Epithelial cell of proximal tubule (primary cell): Measurements from ENCODE around the gene B9D1. TPM values are rescaled to one million over a fixed set of nuclear protein-coding genes. Genes with fewer than 3 reads are reported as not detected.

Experiments
- DNase-seq: peaks from one replicate; pipeline ENCODE4 v3.0.0-alpha.2; 2011; ENCODE audit warnings: low read depth
- H3K4me3 ChIP-seq: 2 replicates; pipeline ENCODE4 v1.5.1; 2011; ENCODE audit warnings: low read depth, mild to moderate bottlenecking, low read length
- CTCF ChIP-seq: conservative IDR thresholded peaks from 2 replicates; pipeline ENCODE4 v1.5.1; 2012; ENCODE audit warnings: low read depth, mild to moderate bottlenecking, low read length
- total RNA-seq: library from RNA; depleted of rRNA; stranded (reverse); fragments of >200 nt; gene quantifications from 2 replicates; pipeline ENCODE4 v1.2.3, GENCODE V29; 2015

The B9D1 gene
- total RNA-seq, 1 donor from 2014 or later = 44.2 TPM

DNA sequence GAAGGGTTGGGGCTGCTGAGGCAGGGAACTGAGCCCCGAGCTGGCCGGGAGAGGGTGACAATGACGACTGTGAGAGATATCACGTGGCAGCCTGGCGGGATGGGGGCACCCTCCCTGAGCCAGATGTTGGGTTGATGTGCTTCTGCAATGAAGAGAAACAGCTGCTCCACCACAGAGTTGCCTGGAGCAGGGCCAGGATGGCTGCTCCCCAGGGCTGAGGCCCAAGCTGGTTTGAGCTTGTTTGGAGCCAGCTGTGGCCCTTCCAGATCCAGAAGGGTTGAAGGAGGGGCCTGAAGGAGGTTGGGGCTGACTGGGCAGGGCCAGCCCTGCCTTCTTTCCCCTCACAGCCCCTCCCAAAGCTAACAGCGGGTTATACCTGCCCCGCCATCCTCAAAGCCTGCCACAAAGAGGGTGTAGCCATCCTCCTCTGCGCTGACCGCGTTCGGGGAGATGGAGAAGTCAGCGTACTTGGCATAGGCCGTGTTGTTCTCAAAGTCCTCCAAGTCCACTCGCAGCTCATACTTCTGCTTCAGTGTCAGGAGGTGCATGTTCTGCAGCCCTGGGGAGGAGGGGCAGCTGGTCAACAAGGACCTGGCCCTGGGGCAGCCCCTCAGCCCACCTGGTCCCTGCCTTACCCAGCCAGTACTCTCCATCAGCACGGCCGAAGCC is 22.3 kb upstream of the B9D1 start:
- DNase-seq = no peak
- no peak for TF ChIP-seq CTCF
- H3K4me3 ChIP-seq = no peak overlapping the region

- no peak overlapping the region for H3K4me3 ChIP-seq
- TF ChIP-seq CTCF = no peak
- no peak for DNase-seq
These were observed 21.4 kb upstream of the B9D1 start for GRCh38 chr17:19383681-19384470.

DNA sequence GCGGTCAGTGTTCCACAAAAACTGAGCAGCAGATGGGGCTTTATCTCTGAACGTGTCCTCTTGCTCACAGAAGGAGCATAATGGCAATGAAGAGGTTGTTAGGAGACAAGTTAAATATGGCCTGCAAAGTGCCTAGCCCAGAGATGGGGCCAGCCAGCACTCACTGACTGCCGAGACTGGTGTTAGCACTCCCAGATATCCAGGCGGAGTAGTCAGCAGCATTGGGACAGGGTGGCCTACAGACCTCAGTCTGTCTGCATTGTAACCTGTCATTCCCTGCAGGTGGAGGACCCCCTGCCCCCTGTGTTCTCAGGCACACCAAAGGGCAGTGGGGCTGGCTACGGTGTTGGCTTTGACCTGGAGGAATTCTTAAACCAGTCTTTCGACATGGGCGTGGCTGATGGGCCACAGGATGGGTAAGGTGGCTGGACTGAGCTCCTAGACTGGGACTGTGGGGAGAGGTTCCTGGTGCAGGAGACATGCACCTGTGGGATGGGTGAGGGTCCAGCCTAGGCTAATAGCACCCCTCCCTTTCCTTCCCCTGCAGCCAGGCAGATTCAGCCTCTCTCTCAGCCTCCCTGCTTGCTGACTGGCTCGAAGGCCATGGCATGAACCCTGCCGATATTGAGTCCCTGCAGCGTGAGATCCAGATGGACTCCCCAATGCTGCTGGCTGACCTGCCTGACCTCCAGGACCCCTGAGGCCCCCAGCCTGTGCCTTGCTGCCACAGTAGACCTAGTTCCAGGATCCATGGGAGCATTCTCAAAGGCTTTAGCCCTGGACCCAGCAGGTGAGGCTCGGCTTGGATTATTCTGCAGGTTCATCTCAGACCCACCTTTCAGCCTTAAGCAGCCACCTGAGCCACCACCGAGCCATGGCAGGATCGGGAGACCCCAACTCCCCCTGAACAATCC is 20.3 kb upstream of the B9D1 start:
- no peak for DNase-seq
- no peak overlapping the region for H3K4me3 ChIP-seq
- no peak for TF ChIP-seq CTCF

DNA sequence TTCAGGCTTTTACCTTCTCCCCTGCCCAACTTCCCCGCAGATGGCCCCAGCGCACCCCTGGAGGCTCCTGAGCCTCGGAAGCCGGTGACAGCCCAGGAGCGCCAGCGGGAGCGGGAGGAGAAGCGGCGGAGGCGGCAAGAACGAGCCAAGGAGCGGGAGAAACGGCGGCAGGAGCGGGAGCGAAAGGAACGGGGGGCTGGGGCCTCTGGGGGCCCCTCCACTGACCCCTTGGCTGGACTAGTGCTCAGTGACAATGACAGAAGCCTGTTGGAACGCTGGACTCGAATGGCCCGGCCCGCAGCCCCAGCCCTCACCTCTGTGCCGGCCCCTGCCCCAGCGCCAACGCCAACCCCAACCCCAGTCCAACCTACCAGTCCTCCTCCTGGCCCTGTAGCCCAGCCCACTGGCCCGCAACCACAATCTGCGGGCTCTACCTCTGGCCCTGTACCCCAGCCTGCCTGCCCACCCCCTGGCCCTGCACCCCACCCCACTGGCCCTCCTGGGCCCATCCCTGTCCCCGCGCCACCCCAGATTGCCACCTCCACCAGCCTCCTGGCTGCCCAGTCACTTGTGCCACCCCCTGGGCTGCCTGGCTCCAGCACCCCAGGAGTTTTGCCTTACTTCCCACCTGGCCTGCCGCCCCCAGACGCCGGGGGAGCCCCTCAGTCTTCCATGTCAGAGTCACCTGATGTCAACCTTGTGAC is 19.4 kb upstream of the B9D1 start:
- DNase-seq = no peak
- H3K4me3 ChIP-seq = no peak overlapping the region
- TF ChIP-seq CTCF = no peak

- no peak for TF ChIP-seq CTCF
- no peak for DNase-seq
- H3K4me3 ChIP-seq = no peak overlapping the region
These were observed 18.8 kb upstream of the B9D1 start for GRCh38 chr17:19381361-19381740.

- TF ChIP-seq CTCF = no peak
- no peak overlapping the region for H3K4me3 ChIP-seq
- no peak for DNase-seq
These were observed 18.2 kb upstream of the B9D1 start for GRCh38 chr17:19380481-19381301.
